GM08714 (cell line): ENCODE measurements around the gene ARHGAP22.
"Not testable (repeated sequence)": the region's sequence is repeated elsewhere in the genome, so short reads cannot be mapped to it uniquely, and the experiment has no call there.

ENCODE experiments used
- H3K4me3 ChIP-seq: fragments of 200-500 bp; sonication (Bioruptor generic); 2 replicates; pipeline ENCODE4 v1.5.1; 2014; ENCODE audit warnings: mild to moderate bottlenecking, low read length, inconsistent platforms
- ZNF274 ChIP-seq: IDR thresholded peaks from 2 replicates; pipeline ENCODE4 v1.6.1; 2012; ENCODE audit warnings: mild to moderate bottlenecking, low read depth, low read length

The ARHGAP22 gene, protein sequence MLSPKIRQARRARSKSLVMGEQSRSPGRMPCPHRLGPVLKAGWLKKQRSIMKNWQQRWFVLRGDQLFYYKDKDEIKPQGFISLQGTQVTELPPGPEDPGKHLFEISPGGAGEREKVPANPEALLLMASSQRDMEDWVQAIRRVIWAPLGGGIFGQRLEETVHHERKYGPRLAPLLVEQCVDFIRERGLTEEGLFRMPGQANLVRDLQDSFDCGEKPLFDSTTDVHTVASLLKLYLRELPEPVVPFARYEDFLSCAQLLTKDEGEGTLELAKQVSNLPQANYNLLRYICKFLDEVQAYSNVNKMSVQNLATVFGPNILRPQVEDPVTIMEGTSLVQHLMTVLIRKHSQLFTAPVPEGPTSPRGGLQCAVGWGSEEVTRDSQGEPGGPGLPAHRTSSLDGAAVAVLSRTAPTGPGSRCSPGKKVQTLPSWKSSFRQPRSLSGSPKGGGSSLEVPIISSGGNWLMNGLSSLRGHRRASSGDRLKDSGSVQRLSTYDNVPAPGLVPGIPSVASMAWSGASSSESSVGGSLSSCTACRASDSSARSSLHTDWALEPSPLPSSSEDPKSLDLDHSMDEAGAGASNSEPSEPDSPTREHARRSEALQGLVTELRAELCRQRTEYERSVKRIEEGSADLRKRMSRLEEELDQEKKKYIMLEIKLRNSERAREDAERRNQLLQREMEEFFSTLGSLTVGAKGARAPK

DNA sequence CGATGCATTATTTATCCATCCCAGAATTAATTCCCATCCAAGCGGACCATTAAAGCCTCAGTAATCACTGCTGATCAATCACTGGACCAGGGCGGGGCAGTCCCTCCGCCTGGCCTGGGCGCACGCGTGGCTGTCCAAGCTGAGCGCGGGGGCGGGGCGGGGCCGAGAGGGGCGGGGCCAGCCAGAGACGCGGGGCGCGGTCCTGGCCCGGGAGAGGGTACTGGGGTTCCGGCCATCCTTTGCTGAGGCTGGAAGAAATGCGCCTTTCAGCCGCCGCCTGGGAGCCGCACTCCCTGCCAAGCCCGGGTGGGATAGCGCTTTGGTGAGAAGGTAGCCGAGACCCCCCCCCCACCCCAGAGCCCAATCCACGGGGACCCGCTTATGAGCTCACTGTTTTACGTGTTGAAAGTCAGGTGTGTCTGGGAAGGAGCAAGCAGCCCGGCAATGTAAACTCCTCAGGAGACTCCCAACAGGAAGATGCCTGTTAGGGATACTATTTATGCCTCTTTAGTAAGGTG is at the start of gene ARHGAP22:
ARHGAP22 (minus strand) TSS at position 83 of the 518 bp plus-strand sequence. CDS start 277 bp downstream, outside the sequence.
- no peak for TF ChIP-seq ZNF274
- H3K4me3 ChIP-seq: peak within 1 kb of the TSS; percentile 35; the same call in 1 of the 2 replicates

DNA sequence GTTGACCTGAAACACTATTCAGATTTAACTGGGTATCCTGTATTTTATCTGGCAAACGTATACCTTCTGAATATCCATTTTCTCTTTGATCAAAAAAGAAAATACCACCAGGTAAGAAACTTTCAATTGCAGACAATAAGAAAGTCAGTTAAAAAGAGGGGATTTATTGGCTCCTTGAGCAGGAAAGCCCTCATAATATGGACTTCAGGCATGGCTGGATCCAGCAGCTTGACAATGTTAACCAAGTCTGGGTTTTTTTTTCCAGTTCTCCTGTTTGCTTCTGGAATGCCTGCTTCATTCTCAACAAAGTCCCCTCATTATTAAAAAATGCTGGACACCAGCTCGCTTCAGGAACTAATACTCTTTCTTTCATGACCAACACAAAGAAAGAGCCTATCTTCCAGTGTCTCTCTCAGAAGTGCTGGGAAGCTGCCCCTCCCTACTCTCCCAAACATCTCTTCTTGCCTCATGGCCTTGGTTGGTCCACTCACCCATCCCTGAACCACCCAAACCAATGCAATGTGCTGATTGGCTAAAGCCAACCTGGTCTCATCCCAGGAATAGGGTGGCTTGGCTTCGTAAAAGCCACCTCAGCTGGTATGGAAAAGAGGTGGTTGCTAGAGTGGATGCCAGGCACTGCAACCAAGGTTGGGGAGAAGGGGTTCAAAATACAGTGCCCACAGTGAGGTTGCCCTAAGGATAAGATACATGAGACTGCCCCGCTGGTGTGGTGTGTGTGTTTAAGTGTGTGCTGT is 49.2 kb upstream of the ARHGAP22 start:
- TF ChIP-seq ZNF274: no peak
- no peak overlapping the region for H3K4me3 ChIP-seq

DNA sequence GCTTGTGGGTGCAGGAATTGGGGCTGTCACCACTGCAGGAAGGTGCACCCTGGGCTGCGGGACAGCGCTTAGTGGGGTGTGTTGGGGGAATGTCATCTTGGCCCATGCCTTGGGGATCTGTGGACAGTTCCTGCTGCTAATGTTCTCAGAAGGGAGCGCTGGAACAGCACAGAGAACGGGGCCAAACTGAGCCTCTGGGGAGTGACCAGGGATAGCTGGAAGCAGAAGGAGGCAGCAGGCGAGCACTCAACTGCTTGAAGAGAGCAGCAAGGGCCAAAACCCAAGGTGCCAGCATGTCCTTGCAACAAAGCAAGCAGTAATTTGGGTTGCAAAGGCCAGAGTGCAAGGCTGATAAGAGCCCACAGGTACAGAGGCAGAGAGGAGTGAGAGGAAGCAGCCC is 48.5 kb upstream of the ARHGAP22 start:
- H3K4me3 ChIP-seq: no peak overlapping the region
- no peak for TF ChIP-seq ZNF274

DNA sequence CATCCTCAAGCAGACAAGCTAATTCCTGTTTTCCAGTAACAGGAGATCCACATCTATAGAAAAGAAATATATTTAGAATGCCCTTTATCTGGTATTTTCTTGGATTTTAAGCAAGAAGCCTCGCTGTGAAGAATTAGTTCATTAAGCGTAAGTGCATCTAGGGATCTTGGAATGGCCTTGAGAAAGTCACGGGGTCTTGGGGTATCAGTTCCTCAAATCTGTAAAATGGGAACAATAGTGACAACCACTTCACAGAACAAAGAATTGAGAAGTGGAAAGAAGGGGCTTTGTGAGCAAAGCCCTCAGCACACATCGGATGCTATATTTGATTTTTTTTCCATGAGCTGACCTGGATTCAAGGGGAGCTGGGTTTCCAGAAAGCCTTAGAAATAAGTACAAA is 47.5 kb upstream of the ARHGAP22 start:
- no peak for TF ChIP-seq ZNF274
- no peak overlapping the region for H3K4me3 ChIP-seq

DNA sequence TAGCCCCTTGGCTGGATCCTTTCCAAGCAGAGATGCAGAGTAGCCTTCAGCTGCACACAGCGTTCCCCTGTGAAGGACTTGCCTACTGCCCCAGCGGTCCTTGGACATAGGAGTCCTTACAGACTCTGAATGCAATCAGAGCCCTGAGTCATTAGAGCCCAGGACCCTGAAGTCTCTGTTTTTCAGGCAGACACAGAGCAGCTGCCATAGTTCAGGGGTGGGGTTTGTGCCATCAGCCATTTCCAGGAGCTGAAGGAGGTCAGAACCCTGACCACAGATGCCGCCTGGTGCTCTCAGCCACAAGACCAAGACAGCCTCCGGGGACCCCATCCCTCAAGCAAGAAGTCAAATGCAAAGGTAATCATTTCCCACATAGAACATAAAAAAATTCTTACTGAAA is 47.0 kb upstream of the ARHGAP22 start:
- H3K4me3 ChIP-seq: no peak overlapping the region
- TF ChIP-seq ZNF274: no peak

DNA sequence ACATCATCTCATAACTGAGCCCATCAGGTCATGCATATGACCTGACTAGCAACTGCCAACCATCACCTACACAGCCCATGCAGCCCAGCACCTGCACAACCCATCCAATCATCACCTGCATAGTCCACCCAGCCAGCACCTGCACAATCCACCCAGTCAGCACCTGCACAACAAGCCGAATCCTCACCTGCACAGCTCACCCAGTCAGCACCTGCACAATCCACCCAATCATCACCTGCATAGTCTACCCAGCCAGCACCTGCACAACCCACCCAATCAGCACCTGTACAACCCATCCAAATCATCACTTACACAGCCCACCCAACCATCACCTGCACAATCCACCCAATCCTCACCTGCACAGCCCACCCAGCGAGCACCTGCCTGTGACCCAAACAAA is 46.4 kb upstream of the ARHGAP22 start:
- H3K4me3 ChIP-seq: no peak overlapping the region
- no peak for TF ChIP-seq ZNF274

DNA sequence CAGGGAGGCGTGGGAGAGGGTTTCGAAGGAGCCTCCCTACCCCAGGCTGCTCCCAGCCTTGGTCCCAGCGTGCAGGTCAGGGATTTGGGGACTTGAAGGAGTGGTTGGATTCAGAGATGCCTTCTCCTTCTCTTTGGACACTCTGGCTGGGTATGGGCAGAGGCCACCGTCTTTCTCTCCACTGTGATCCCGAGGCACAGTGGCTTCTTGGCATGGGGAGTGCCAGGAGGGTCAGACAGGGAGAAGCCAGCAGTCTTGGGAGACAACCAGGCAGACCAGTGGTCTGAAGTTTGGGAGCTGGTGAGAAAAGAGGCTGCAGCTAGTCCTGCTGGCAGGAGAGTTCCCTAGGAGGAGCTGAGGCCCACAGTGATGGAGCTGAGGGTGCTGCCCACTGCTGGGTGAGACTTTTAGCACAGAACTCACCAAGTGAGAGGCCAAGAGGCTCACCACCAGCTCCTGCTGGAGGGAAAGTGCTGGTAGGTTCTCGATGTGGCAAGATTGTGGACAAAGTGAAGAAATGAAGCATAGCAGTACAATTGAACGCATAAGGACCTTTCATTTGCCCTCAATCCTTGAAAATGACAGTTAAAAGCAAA is 44.6 kb upstream of the ARHGAP22 start:
- no peak overlapping the region for H3K4me3 ChIP-seq
- no peak for TF ChIP-seq ZNF274

DNA sequence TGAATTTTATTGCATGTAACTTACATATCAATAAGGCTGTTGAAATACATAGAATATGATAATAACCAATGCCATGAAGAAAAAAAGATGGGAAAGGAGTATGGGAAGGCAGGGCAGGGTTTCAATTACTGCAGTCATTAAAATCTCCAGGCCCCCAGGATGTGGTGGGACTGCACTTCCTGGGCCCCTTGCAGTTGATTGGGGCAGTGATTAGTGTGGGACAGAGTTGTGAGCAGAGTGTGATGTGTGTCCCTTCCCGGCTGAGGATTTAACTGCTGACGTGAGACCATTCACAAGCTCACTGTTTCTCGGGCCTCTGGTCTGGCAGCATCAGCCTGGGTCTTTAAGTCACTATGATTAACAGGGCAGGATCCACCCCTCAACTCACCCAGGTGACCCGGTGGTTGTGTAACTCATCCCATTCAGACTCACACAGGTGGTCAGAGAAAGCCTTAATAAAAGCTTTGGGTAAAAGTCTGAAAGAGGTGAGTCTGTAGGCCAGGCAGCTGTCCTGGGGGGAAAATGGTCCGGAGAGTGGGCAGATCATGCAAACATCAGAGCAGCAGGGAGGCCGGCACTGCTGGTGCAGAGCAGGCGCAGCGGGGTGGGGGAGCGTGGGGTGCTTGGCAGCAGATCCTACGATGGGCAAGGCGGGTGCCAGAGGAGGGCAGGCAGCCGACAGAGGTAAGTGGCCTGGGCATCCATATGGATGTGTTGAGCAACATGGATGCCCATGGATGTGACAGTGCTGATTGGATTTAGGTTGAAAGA is 43.5 kb upstream of the ARHGAP22 start:
- H3K4me3 ChIP-seq: no peak overlapping the region
- no peak for TF ChIP-seq ZNF274

DNA sequence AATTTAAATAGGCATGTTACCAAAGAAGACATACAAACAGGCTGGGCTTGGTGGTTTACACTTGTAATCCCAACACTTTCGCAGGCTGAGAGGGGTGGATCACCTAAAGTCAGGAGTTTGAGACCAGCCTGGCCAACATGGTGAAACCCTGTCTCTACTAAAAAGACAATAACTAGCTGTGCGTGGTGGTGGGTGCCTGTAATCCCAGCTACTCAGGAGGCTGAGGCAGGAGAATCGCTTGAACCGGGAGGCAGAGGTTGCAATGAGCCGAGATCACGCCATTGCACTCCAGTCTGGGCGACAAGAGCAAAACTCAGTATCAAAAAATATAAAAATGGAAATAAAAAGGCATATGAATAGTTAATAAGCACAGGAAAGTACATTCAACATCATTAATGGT is 42.2 kb upstream of the ARHGAP22 start:
- not testable (repeated sequence) for H3K4me3 ChIP-seq

DNA sequence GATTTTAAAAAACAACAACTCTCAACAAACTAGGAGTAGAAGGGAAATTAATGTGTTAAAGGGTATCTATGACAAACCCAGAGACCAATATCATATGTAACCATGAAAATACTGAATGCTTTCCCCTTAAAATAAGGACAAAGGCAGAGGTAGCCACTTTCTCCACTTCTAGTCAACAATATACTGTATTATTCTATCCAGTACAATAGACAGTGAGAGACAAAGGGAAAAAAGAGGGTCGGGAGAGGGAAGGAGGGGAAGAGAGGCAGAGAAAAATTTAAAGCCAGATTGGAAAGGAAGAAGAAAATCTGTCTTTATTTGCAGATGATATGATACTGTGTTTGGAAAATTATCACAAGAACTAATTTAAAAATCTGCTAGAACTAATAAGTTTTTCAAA is 40.7 kb upstream of the ARHGAP22 start:
- H3K4me3 ChIP-seq: no peak overlapping the region
- no peak for TF ChIP-seq ZNF274

DNA sequence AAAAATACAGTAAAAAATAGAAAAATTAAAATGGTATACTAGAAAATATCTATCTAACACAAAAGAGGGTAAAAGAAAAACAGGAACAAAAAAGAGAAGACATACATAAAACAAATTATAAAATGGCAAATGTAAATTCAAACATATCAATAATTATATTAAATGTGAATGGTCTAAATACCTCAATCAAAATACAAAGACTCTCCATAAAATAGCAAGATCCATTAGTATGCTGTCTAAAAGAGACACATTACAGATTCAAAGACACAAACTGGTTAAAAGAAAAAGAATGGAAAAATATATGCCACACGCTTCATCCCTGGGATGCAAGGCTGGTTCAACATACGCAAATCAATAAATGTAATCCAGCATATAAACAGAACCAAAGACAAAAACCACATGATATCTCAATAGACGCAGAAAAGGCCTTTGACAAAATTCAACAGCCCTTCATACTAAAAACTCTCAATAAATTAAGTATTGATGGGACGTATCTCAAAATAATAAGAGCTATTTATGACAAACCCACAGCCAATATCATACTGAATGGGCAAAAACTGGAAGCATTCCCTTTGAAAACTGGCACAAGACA is 36.3 kb upstream of the ARHGAP22 start:
- H3K4me3 ChIP-seq: not testable (repeated sequence)

DNA sequence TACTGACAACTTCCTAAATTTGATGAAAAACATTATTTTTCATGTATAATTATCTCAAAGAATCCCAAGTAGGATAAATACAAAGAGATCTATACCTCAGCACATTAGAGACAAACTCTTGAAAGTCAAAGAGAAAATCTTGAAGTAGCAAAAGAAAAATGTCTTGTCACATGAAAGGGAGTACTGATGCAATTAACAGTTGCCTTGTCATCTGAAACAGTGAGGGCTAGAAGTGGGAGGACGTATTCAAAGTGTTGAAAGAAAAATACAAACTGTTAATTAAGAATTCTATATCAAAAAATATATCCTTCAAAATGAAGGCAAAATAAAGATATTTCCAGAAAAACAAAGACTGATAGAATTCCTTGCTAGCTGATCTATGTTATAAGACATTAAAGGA is 35.5 kb upstream of the ARHGAP22 start:
- no peak for TF ChIP-seq ZNF274
- H3K4me3 ChIP-seq: no peak overlapping the region

DNA sequence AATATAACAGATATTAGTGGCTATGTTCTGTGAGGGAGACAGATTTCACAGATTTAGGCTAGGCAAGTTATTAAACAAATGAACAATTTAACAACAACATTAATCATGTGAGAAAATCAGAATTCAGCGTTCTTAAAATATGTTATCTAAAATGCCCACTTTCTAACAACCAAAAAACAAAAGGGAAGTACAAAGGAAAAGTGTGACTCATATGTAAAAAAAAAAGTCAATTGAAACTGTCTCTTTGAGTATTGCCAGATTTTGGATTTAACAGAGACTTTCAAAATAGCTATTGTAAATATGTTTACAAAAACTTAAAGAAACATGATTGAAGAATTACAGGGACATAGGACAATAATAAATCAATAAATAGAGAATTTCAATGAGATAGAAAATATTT is 34.8 kb upstream of the ARHGAP22 start:
- no peak for TF ChIP-seq ZNF274
- no peak overlapping the region for H3K4me3 ChIP-seq
